ENCODE measurements around the gene ADAMTS17.

GRCh38 chr15:99951511-99951910 lies 390.3 kb downstream of the ADAMTS17 start:
- TF ChIP-seq CTCF (conservative IDR thresholded peaks at IDR 0.05) (no peak), EZH2 (IDR thresholded peaks at IDR 0.05; ENCODE audit: low read depth) (no peak)
